ENCODE results near the gene FKBP5.

- TF ChIP-seq KDM1A (IDR thresholded peaks at IDR 0.05; ENCODE audit: borderline replicate concordance) (no peak), YY1 (IDR thresholded peaks at IDR 0.05; ENCODE audit: low read depth, low read length) (peak; percentile 25; the same call in 1 of the 2 replicates), EZH2 (IDR thresholded peaks at IDR 0.05; ENCODE audit: borderline replicate concordance, control insufficient read depth, low read depth, low read length) (no peak), ZSCAN29 (IDR thresholded peaks at IDR 0.05) (no peak), CTCF (IDR thresholded peaks at IDR 0.05 in 2 of 3, conservative IDR thresholded peaks at IDR 0.05 in 1 of 3; ENCODE audit: control insufficient read depth in 2 of 3, extremely low read depth in 1 of 3, insufficient read depth in 1 of 3, low read depth in 3 of 3, low read length in 3 of 3) (no peak), SUZ12 (IDR thresholded peaks at IDR 0.05; ENCODE audit: unreplicated experiment) (no peak), ZNF592 (IDR thresholded peaks at IDR 0.05) (no peak), ATF3 (IDR thresholded peaks at IDR 0.05; ENCODE audit: borderline replicate concordance, extremely low read depth, low read depth, low read length) (no peak), STAT1 (conservative IDR thresholded peaks at IDR 0.05) (no peak), BCLAF1 (IDR thresholded peaks at IDR 0.05) (no peak)
Measured at GRCh38 chr6:35688605-35689322, at the start of gene FKBP5.

Measured in GM12878 (cell line).